Measurements from ENCODE around the gene CD302.
"Not testable (repeated sequence)": the region's sequence is repeated elsewhere in the genome, so short reads cannot be mapped to it uniquely, and the experiment has no call there.

Gene CD302

DNA sequence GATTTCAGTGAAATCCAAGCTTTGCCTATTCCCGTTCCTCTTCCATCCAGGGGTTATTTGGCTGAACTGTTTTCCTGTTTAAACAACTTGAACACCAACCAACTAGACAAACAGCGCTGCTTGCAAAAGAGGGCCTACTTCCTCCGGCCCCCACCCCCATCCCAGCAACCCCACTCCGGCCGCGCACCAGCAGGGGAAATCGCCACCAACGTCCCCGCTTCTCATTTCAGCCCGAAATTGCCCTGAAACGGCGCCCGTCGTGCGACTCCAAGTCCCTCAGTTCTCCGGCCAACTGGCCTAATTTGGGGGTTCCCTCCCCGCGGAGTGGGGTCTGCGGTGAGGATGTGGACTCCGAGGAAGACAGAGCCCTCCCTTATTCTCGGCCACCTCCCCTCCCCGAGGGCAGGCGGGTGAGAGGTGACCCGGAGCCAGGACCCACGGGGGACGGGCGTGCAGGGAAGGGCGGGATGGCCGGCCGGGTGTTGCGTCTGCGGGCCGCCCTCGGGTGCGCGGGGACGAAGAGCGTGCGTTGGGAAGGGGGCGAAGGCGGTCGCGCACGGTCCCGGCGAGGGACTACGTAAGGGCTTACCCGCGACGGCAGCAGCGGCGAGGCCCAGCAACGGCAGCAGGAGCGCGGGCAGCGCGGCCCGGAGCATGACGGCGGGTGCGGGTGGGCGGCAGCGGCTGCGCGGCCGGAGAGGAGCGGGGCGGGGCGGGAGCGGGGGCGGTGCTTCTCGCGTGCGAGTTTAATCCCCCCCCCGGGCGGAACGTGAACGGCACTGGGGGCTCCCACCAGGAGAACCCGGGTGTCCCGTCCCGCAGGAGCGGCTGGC is at the start of gene CD302:
Gene CD302 (minus strand): TSS at position 666 of the 833 bp plus-strand sequence. CDS start 10 bp downstream, at position 656.
- FAIRE-seq: peak; percentile 46
- DNase-seq (ENCODE audit: insufficient read length, low spot score): peak; percentile 44

DNA sequence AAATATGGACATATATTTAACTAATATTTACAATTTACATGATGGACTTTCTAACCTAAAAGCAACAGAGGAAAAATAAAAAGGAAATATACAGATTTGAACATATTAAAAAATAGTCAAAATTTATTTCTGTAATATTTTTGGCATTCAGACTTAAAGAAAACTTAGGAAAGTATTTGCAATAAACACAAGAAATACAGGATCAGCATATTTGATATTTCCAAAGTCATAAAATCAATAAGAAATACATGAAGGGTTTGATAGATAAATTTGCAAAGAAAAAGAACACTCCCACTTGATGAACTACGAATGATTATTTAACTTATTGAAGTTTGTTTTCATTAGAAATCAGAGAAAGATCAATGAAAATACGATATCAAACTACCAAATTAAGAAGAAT is 48.6 kb upstream of the CD302 start:
- FAIRE-seq: no peak
- no peak for DNase-seq (ENCODE audit: insufficient read length, low spot score)

GRCh38 chr2:159840616-159841015 is 42.6 kb upstream of the CD302 start:
- DNase-seq (ENCODE audit: insufficient read length, low spot score) (no peak), FAIRE-seq (no peak)

GRCh38 chr2:159832858-159833257 is 34.9 kb upstream of the CD302 start:
- DNase-seq (ENCODE audit: insufficient read length, low spot score): no peak
- FAIRE-seq: no peak

DNA sequence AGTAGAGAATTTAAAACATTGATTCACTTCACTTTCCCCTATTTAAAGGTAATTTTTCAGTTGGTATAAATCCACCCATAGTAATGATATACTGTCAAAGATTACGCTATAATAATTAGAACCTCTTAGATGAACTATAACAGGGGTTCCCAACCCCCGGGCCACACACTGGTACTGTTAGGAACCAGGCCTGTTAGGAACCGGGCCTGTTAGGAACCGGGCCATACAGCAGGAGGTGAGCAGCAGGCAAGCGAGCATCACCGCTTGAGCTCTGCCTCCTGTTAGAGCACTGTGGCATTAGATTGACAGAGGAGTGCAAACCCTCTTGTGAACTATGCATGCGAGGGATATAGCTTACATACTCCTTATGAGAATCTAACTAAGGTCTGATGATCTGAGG is 34.0 kb upstream of the CD302 start:
- no peak for FAIRE-seq

GRCh38 chr2:159829376-159829775 is 31.4 kb upstream of the CD302 start:
- DNase-seq (ENCODE audit: insufficient read length, low spot score) (no peak), FAIRE-seq (no peak)

More for the DNA sequence above, 34.0 kb upstream of the CD302 start:
- DNase-seq (ENCODE audit: insufficient read length, low spot score): no peak

GRCh38 chr2:159828738-159829137 is 30.7 kb upstream of the CD302 start:
- FAIRE-seq: no peak
- DNase-seq (ENCODE audit: insufficient read length, low spot score): no peak

GRCh38 chr2:159822478-159822833 is 24.4 kb upstream of the CD302 start:
- FAIRE-seq; DNase-seq (ENCODE audit: insufficient read length, low spot score): not testable (repeated sequence)

DNA sequence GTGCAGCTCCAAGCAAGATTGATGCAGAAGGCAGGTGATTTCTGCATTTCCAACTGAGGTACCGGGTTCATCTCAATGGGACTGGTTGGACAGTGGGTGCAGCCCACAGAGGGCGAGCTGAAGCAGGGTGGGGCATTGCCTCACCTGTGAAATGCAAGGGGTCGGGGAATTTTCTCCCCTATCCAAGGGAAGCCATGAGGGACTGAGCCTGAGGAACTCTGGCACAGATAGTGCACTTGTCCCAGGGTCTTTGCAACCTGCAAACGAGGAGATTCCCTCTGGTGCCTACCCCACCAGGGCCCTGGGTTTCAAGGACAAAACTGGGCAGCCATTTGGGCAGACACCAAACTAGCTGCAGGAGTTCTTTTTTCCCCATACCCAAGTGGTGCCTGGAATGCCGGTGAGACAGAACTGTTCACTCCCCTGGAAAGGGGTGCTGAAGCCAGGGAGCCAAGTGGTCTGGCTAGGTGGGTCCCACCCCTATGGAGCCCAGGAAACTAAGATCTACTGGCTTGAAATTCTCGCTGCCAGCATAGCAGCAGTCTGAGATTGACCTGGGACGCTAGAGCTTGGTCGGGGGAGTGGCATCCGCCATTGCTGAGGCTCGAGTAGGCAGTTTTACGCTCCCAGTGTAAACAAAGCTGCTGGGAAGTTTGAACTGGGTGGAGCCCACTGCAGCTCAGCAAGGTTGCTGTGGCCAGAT is 23.9 kb upstream of the CD302 start:
- not testable (repeated sequence) for FAIRE-seq; DNase-seq (ENCODE audit: insufficient read length, low spot score)

- FAIRE-seq: no peak
- DNase-seq (ENCODE audit: insufficient read length, low spot score): no peak
These were observed 20.9 kb upstream of the CD302 start for GRCh38 chr2:159818940-159819339.

GRCh38 chr2:159817283-159817682 is 19.3 kb upstream of the CD302 start:
- no peak for DNase-seq (ENCODE audit: insufficient read length, low spot score)
- no peak for FAIRE-seq

GRCh38 chr2:159811232-159811631 is 13.2 kb upstream of the CD302 start:
- no peak for DNase-seq (ENCODE audit: insufficient read length, low spot score)
- FAIRE-seq: no peak

- FAIRE-seq (no peak), DNase-seq (ENCODE audit: insufficient read length, low spot score) (no peak)
These were observed 10.0 kb upstream of the CD302 start for GRCh38 chr2:159808032-159808425.

- FAIRE-seq (no peak), DNase-seq (ENCODE audit: insufficient read length, low spot score) (peak; percentile 52)
These were observed 9.4 kb upstream of the CD302 start for GRCh38 chr2:159807183-159808031.

DNA sequence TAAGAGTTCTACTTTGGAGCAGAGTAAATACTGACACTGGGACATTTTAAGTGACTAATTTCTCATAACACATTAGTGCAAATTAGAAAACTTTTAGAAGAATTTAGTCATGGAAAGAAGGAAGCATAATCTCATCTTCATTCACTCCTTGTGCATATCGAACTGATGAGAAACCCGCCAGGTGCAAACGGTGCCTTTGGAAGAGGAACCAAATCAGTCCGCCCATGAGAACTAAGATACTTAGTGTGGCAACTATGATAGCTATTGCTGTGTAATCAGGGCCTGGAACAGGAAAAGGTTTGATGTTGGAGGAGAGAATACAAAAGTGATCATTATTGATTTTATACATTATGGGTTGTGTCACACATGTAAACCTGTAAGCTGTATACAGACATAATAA is 6.9 kb upstream of the CD302 start:
- DNase-seq (ENCODE audit: insufficient read length, low spot score) (no peak), FAIRE-seq (no peak)

GRCh38 chr2:159803235-159803962 is 5.4 kb upstream of the CD302 start:
- no peak for FAIRE-seq
- no peak for DNase-seq (ENCODE audit: insufficient read length, low spot score)

- FAIRE-seq (no peak), DNase-seq (ENCODE audit: insufficient read length, low spot score) (no peak)
These were observed 4.7 kb upstream of the CD302 start for GRCh38 chr2:159802673-159803072.

DNA sequence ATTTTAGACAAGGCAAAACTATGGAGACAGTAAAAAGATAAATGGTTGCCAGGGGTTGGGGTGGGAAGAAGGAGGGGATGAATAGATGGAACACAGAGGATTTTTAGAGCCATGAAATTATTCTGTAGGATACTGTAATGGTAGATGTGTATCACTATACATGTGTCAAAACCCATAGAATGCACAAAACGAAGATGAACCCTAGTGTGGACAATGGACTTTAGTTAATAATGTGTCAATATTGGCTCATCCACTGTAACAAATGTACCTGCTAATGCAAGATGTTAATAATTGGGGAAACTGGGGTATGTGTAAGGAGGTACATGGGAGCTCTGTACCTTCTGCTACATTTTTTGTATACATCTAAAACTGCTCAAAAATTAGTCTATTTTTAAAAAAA is 1.8 kb upstream of the CD302 start:
- no peak for FAIRE-seq

GRCh38 chr2:159798376-159798725 is 343 bp upstream of the CD302 start:
- DNase-seq (ENCODE audit: insufficient read length, low spot score) (no peak), FAIRE-seq (no peak)

More for the DNA sequence above, 1.8 kb upstream of the CD302 start:
- DNase-seq (ENCODE audit: insufficient read length, low spot score): no peak

GRCh38 chr2:159797225-159797542 is 824 bp downstream of the CD302 start:
- DNase-seq (ENCODE audit: insufficient read length, low spot score): no peak
- FAIRE-seq: no peak

Measured in HTR-8/SVneo (cell line).